ENCODE data around the gene RAD52. TPM values are rescaled to one million over a fixed set of nuclear protein-coding genes. Genes with fewer than 3 reads are reported as not detected.

The RAD52 gene
- total and polyA plus RNA-seq, 2 experiments from 2014 or later: 6.6 to 13.4 TPM

DNA sequence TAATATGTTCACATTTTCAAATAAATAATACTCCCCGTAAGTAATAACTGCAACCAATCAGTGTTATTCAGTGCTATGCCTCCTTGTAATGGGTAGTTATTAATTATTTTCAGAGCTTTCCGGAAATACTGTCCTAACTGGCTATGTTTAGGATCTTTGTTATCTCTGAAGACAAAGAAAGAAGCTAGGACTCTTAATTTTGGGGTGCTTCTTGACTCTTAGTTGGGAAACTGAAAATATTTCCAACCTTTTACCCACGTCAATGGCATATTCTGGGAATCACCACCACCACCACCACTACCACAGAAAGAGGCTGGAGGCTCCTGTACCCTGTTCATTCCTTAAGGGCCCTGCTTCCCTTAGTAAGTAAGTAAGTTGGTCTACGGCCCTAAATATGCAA is 39.1 kb downstream of the RAD52 start:
- Histone ChIP-seq H3K4me3 (no peak overlapping the region), H2AFZ (no peak overlapping the region), H3K4me1 (ENCODE audit: insufficient read depth) (no peaks in the 10 kb centered on the region), H4K20me1 (ENCODE audit: insufficient read depth, poor library complexity, severe bottlenecking) (no peaks in the 10 kb centered on the region), H3K27me3 (no peaks in the 10 kb centered on the region), H3K9me3 (ENCODE audit: low read depth) (no peaks in the 10 kb centered on the region), H3K4me2 (no peak overlapping the region), H3K27ac (no peak overlapping the region), H3K9me2 (replicated peaks; ENCODE audit: insufficient read depth) (no peaks in the 10 kb centered on the region), H3K79me2 (no peaks in the 10 kb centered on the region), H3K36me3 (replicated peaks; ENCODE audit: insufficient read depth, low read depth) (no peaks in the 10 kb centered on the region)
- 93% methylated on average over 4 of the region's 4 CpGs for WGBS (ENCODE audit: low lambda C conversion rate, missing lambda C conversion rate)
- TF ChIP-seq EZH2phosphoT487 (IDR thresholded peaks at IDR 0.05; ENCODE audit: low read depth, severe bottlenecking, unreplicated experiment) (no peak), EZH2 (IDR thresholded peaks at IDR 0.05; ENCODE audit: borderline replicate concordance) (no peak)
- TF ChIP-seq, protein P1, sequence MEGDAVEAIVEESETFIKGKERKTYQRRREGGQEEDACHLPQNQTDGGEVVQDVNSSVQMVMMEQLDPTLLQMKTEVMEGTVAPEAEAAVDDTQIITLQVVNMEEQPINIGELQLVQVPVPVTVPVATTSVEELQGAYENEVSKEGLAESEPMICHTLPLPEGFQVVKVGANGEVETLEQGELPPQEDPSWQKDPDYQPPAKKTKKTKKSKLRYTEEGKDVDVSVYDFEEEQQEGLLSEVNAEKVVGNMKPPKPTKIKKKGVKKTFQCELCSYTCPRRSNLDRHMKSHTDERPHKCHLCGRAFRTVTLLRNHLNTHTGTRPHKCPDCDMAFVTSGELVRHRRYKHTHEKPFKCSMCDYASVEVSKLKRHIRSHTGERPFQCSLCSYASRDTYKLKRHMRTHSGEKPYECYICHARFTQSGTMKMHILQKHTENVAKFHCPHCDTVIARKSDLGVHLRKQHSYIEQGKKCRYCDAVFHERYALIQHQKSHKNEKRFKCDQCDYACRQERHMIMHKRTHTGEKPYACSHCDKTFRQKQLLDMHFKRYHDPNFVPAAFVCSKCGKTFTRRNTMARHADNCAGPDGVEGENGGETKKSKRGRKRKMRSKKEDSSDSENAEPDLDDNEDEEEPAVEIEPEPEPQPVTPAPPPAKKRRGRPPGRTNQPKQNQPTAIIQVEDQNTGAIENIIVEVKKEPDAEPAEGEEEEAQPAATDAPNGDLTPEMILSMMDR (IDR thresholded peaks at IDR 0.05; ENCODE audit: poor library complexity): no peak
- DNase-seq (ENCODE audit: low spot score): no peak

- Histone ChIP-seq H2AFZ (no peak overlapping the region), H3K9me2 (replicated peaks; ENCODE audit: insufficient read depth) (no peaks in the 10 kb centered on the region), H3K27ac (no peak overlapping the region), H3K4me1 (ENCODE audit: insufficient read depth) (no peaks in the 10 kb centered on the region), H3K36me3 (replicated peaks; ENCODE audit: insufficient read depth, low read depth) (no peaks in the 10 kb centered on the region), H3K27me3 (no peaks in the 10 kb centered on the region), H3K79me2 (no peaks in the 10 kb centered on the region), H3K4me2 (no peak overlapping the region), H4K20me1 (ENCODE audit: insufficient read depth, poor library complexity, severe bottlenecking) (no peaks in the 10 kb centered on the region), H3K9me3 (ENCODE audit: low read depth) (no peaks in the 10 kb centered on the region), H3K4me3 (no peak overlapping the region)
- WGBS (ENCODE audit: low lambda C conversion rate, missing lambda C conversion rate): 80% methylated on average over 3 of the region's 3 CpGs
- TF ChIP-seq, protein P1 (IDR thresholded peaks at IDR 0.05; ENCODE audit: poor library complexity): no peak
- TF ChIP-seq EZH2phosphoT487 (IDR thresholded peaks at IDR 0.05; ENCODE audit: low read depth, severe bottlenecking, unreplicated experiment) (no peak), EZH2 (IDR thresholded peaks at IDR 0.05; ENCODE audit: borderline replicate concordance) (no peak)
- no peak for DNase-seq (ENCODE audit: low spot score)
These were observed 39.6 kb downstream of the RAD52 start for GRCh38 chr12:909861-910260.

DNA sequence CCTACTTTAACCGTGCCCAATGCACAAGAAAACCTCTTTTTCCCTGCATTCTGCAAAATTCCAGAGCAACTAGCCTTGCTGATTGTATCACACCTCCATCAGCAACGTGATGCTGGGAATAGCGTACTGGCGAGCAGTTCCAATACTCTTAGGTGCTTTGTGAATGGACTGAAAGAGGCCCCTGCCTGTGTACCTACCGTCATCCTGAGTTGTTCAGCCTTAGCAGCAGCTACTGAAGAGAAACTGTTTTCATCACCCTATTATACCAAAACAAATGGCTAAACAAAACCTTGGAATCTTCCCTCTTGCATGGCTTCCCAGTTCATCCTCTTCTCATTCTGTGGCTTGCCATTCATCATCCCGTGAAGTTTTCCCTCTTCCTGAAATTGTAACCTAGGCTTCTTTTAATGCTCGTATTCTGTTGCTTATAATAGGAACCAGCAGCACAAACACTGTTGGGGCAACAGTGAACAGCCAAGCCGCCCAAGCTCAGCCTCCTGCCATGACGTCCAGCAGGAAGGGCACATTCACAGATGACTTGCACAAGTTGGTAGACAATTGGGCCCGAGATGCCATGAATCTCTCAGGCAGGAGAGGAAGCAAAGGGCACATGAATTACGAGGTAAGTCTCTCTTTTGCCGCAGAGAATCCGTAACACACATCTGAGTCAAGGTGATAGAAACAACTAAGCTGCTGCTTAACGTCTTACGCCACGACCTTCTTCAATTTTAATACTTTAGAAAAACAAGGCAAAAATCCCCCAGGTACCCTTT is 41.9 kb downstream of the RAD52 start:
- no peaks in the 10 kb centered on the region for H3K9me3 ChIP-seq (ENCODE audit: low read depth)
- H3K4me2 ChIP-seq: no peak overlapping the region
- TF ChIP-seq EZH2 (IDR thresholded peaks at IDR 0.05; ENCODE audit: borderline replicate concordance) (no peak), EZH2phosphoT487 (IDR thresholded peaks at IDR 0.05; ENCODE audit: low read depth, severe bottlenecking, unreplicated experiment) (no peak)
- TF ChIP-seq, protein P1 (IDR thresholded peaks at IDR 0.05; ENCODE audit: poor library complexity): no peak
- 87% methylated on average over 16 of the region's 16 CpGs for WGBS (ENCODE audit: low lambda C conversion rate, missing lambda C conversion rate)
- peaks cover 2% of the 10 kb centered on the region for H3K79me2 ChIP-seq
- no peaks in the 10 kb centered on the region for H3K27me3 ChIP-seq
- H3K4me1 ChIP-seq (ENCODE audit: insufficient read depth): no peaks in the 10 kb centered on the region
- no peaks in the 10 kb centered on the region for H4K20me1 ChIP-seq (ENCODE audit: insufficient read depth, poor library complexity, severe bottlenecking)
- H3K4me3 ChIP-seq: no peak overlapping the region
- H3K9me2 ChIP-seq (replicated peaks; ENCODE audit: insufficient read depth): no peaks in the 10 kb centered on the region
- DNase-seq (ENCODE audit: low spot score): no peak
- H3K27ac ChIP-seq: no peak overlapping the region
- no peak overlapping the region for H2AFZ ChIP-seq
- H3K36me3 ChIP-seq (replicated peaks; ENCODE audit: insufficient read depth, low read depth): no peaks in the 10 kb centered on the region

Measured in hepatocyte (in vitro differentiated cells).